Body of pancreas (tissue), 4 donors: ENCODE data around the gene SPAG6.

Experiments
- POLR2A ChIP-seq, 3 donors: fragments of 450-650 bp; IDR thresholded peaks; one replicate each; pipeline ENCODE4 v1.6.1; 2016; ENCODE audit warnings: antibody characterized with exemption in 3 of 3, mild to moderate bottlenecking in 2 of 3
- TF ChIP-seq, protein P1 (sequence below), 7 experiments: fragments of 450-650 bp in 4 of 7; fragments of 200-600 bp in 3 of 7; sonication (generic) in 3 of 7; IDR thresholded peaks; one replicate each; pipeline ENCODE4 v1.5.1; 2016 to 2019; ENCODE audit warnings: antibody characterized with exemption in 7 of 7

DNA sequence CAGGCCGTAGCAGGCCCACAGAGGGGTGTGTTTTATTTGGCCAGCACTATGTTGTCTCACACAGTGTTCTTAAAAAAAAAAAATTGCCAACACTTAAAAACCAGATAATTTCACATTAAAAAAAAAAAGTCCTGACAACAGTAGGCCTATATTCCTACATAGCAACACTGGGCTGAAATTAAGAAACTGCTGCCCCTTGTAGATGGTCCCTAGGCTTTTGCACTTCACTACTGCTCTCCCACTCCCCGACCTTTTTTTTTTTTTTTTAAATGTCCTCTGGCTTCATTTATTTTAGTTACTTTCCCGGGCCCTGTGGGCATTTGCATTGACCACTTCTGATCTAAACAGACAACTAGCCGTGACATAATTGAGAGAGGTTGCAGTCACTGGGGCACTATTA, 36.0 kb downstream of the SPAG6 start:
- TF ChIP-seq, protein P1, sequence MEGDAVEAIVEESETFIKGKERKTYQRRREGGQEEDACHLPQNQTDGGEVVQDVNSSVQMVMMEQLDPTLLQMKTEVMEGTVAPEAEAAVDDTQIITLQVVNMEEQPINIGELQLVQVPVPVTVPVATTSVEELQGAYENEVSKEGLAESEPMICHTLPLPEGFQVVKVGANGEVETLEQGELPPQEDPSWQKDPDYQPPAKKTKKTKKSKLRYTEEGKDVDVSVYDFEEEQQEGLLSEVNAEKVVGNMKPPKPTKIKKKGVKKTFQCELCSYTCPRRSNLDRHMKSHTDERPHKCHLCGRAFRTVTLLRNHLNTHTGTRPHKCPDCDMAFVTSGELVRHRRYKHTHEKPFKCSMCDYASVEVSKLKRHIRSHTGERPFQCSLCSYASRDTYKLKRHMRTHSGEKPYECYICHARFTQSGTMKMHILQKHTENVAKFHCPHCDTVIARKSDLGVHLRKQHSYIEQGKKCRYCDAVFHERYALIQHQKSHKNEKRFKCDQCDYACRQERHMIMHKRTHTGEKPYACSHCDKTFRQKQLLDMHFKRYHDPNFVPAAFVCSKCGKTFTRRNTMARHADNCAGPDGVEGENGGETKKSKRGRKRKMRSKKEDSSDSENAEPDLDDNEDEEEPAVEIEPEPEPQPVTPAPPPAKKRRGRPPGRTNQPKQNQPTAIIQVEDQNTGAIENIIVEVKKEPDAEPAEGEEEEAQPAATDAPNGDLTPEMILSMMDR (IDR thresholded peaks at IDR 0.05): no peak
- TF ChIP-seq POLR2A (IDR thresholded peaks at IDR 0.05): no peak
